ENCODE measurements around the gene CALR3.

DNA sequence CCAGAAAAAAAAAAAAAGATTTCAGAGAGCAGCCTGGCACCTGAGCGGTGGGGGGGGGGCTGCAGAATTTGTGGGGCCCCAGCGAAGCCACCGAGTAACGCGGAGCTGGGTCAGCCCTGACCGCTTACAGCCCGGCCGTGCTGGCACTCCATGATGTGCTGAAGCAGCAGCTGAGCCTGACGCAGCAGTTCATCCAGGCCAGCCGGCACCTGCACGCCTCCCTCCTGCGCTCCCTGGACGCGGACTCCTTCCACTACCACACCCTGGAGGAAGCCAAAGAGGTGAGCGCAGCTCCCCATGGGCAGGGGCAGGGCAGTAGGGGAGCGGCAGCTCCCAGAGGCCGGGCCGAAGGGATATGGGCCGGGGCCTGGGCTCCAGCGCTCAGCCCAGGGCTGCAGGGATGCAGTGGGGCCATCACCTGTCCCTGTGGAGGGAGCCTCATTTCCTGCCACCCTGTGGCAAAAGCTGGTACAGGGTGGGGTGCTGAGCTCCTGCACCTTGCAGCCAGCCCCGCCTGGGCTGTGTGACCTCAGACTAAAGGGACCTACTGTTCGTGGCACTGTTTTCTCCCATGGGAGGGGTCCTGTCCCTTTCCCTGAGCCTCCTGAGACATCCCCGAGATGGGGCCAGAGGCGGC lies 18.5 kb upstream of the CALR3 start:
- TF ChIP-seq POLR2A (IDR thresholded peaks at IDR 0.05; ENCODE audit: low read depth, low read length) (no peak), TAF1 (IDR thresholded peaks at IDR 0.05; ENCODE audit: low read depth, low read length) (no peak), POLR2AphosphoS5 (IDR thresholded peaks at IDR 0.05; ENCODE audit: low read depth, low read length) (no peak)
